ENCODE results near the gene PDZD4.

The PDZD4 gene

GRCh38 chrX:153813161-153813560 lies 17.2 kb downstream of the PDZD4 start:
- DNase-seq (ENCODE audit: low read depth in 2 of 2), result no peak

- DNase-seq (ENCODE audit: low read depth in 2 of 2), result no peak
Measured at GRCh38 chrX:153812220-153812619, 18.1 kb downstream of the PDZD4 start.

- no peak for DNase-seq (ENCODE audit: low read depth in 2 of 2)
Measured at GRCh38 chrX:153807976-153808375, 22.4 kb downstream of the PDZD4 start.

- no peak for DNase-seq (ENCODE audit: low read depth in 2 of 2)
Measured at GRCh38 chrX:153806999-153807575, 23.3 kb downstream of the PDZD4 start.

GRCh38 chrX:153805436-153805835 lies 24.9 kb downstream of the PDZD4 start:
- no peak for DNase-seq (ENCODE audit: low read depth in 2 of 2)

GRCh38 chrX:153804621-153805020 lies 25.7 kb downstream of the PDZD4 start:
- DNase-seq (ENCODE audit: low read depth in 2 of 2), result no peak

GRCh38 chrX:153804100-153804595 lies 26.2 kb downstream of the PDZD4 start:
- DNase-seq (ENCODE audit: low read depth in 2 of 2), result no peak

- DNase-seq (ENCODE audit: low read depth in 2 of 2), result no peak
Measured at GRCh38 chrX:153803211-153804099, 26.9 kb downstream of the PDZD4 start.

GRCh38 chrX:153802513-153803045 lies 27.8 kb downstream of the PDZD4 start:
- DNase-seq (ENCODE audit: low read depth in 2 of 2), result no peak

- no peak for DNase-seq (ENCODE audit: low read depth in 2 of 2)
Measured at GRCh38 chrX:153801669-153802068, 28.7 kb downstream of the PDZD4 start.

- DNase-seq (ENCODE audit: low read depth in 2 of 2), result no peak
Measured at GRCh38 chrX:153800746-153801145, 29.6 kb downstream of the PDZD4 start.

- no peak for DNase-seq (ENCODE audit: low read depth in 2 of 2)
Measured at GRCh38 chrX:153800177-153800722, 30.1 kb downstream of the PDZD4 start.

- DNase-seq (ENCODE audit: low read depth in 2 of 2), result no peak
Measured at GRCh38 chrX:153799326-153799725, 31.0 kb downstream of the PDZD4 start.

GRCh38 chrX:153797415-153798015 lies 32.8 kb downstream of the PDZD4 start:
- no peak for DNase-seq (ENCODE audit: low read depth in 2 of 2)

- DNase-seq (ENCODE audit: low read depth in 2 of 2), result no peak
Measured at GRCh38 chrX:153794897-153795816, 35.2 kb downstream of the PDZD4 start.

- DNase-seq (ENCODE audit: low read depth in 2 of 2), result peak; percentile 84
Measured at GRCh38 chrX:153794018-153794896, 36.1 kb downstream of the PDZD4 start, which contains the start of the genes IDH3G and SSR4. Gene IDH3G, minus strand, starts transcription at chrX:153794375. Its CDS starts 49 bp downstream, at chrX:153794326. Gene SSR4, plus strand, starts transcription at chrX:153794668. Its CDS starts 20 bp downstream, at chrX:153794688.

GRCh38 chrX:153793291-153793690 lies 37.1 kb downstream of the PDZD4 start:
- no peak for DNase-seq (ENCODE audit: low read depth in 2 of 2)

GRCh38 chrX:153792368-153792767 lies 38.0 kb downstream of the PDZD4 start:
- no peak for DNase-seq (ENCODE audit: low read depth in 2 of 2)

- DNase-seq (ENCODE audit: low read depth in 2 of 2), result no peak
Measured at GRCh38 chrX:153791104-153791852, 39.1 kb downstream of the PDZD4 start.

Data from stimulated activated CD8-positive, alpha-beta memory T cell treated with anti-CD3 and anti-CD28 coated beads, Interleukin-2, amount 100 ng/mL, for 48 hours (primary cell).